ENCODE data around the gene COG5.

GRCh38 chr7:107573537-107573936, 9.8 kb upstream of the COG5 start:
- no peak for TF ChIP-seq ZNF274 (IDR thresholded peaks at IDR 0.05; ENCODE audit: borderline replicate concordance, extremely low read depth, low read length)
- TF ChIP-seq HDAC2 (IDR thresholded peaks at IDR 0.05; ENCODE audit: borderline replicate concordance in 1 of 2, low read depth in 2 of 2, low read length in 2 of 2) = no peak
- TF ChIP-seq CTCF (IDR thresholded peaks at IDR 0.05; ENCODE audit: control extremely low read depth in 1 of 3, insufficient read depth in 1 of 3, low read depth in 1 of 3, low read length in 3 of 3) = no peak
- TF ChIP-seq E2F6 (IDR thresholded peaks at IDR 0.05) = no peak
- TF ChIP-seq BRCA1 (IDR thresholded peaks at IDR 0.05; ENCODE audit: low read depth, low read length) = no peak
- TF ChIP-seq SUZ12 (IDR thresholded peaks at IDR 0.05; ENCODE audit: low read length) = no peak
